ENCODE measurements around the gene SLC34A1. TPM values are rescaled to one million over a fixed set of nuclear protein-coding genes. Genes with fewer than 3 reads are reported as not detected.
A peak's percentile ranks its signal among the peaks of the same experiment; 100 is the strongest.

The SLC34A1 gene
- total RNA-seq, 2 donors from 2014 or later = not detected

DNA sequence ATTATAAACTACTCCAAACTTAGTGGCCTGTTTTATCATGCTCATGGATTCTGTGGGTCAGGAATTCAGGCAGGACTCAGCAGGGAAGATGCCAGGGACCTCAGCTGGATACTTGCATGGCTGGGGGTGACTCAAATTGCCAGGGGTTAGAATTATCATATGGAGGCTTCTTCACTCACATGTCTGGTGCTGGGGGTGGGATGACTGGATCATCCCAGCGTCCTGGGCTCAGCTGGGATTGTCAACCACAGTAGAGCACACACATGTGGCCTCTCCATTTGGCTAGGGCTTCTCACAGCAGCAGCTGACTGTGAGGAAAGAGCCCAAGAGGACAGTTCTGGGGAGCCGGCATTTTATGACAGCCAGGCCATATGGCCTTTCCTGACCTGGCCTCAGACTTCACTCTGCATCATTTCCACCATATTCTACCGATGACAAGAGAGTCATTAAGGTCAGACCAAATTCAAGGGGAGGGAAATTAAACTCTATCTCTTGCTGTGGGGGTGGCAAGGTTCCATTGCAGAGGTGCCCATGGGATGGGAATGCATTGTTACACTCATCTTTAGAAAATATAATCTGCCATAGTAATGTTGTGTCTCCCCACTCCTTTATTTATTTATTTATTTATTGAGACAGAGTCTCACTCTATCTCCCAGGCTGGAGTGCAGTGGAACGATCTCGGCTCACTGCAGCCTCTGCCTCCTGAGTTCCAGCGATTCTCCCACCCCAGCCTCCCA, 37.0 kb downstream of the SLC34A1 start:
- Histone ChIP-seq H3K27ac (no peak overlapping the region), H3K27me3 (no peaks in the 10 kb centered on the region), H3K9me3 (no peaks in the 10 kb centered on the region), H3K36me3 (no peaks in the 10 kb centered on the region), H3K9ac (ENCODE audit: low read depth in 2 of 2, low read length in 2 of 2) (no peak overlapping the region), H3K4me3 (no peak overlapping the region), H3K4me1 (peaks cover 7% of the 10 kb centered on the region)
- no peak for DNase-seq
- TF ChIP-seq, protein P1, sequence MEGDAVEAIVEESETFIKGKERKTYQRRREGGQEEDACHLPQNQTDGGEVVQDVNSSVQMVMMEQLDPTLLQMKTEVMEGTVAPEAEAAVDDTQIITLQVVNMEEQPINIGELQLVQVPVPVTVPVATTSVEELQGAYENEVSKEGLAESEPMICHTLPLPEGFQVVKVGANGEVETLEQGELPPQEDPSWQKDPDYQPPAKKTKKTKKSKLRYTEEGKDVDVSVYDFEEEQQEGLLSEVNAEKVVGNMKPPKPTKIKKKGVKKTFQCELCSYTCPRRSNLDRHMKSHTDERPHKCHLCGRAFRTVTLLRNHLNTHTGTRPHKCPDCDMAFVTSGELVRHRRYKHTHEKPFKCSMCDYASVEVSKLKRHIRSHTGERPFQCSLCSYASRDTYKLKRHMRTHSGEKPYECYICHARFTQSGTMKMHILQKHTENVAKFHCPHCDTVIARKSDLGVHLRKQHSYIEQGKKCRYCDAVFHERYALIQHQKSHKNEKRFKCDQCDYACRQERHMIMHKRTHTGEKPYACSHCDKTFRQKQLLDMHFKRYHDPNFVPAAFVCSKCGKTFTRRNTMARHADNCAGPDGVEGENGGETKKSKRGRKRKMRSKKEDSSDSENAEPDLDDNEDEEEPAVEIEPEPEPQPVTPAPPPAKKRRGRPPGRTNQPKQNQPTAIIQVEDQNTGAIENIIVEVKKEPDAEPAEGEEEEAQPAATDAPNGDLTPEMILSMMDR (IDR thresholded peaks at IDR 0.05) = no peak
- intact Hi-C loops (cut with DNase I) = no loop called here

DNA sequence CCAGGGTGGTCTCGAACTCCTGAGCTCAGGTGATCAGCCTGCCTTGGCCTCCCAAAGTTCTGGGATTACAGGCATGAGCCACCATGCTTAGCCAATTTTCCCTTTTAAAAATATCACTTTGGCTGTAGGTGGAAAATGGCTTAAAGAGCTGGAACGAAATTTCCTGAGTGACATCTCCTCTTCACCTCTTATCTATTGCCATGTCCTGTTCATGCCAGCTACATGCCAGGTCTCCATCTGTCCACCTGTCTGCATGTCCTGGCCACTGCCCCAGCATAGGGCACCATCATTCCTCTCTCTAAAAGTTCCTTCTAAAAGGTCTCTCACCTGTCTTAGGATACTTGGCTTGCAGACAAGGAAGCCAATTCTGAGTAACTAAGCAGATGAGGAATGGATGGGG, 39.4 kb downstream of the SLC34A1 start:
- no peaks in the 10 kb centered on the region for H3K9me3 ChIP-seq

DNA sequence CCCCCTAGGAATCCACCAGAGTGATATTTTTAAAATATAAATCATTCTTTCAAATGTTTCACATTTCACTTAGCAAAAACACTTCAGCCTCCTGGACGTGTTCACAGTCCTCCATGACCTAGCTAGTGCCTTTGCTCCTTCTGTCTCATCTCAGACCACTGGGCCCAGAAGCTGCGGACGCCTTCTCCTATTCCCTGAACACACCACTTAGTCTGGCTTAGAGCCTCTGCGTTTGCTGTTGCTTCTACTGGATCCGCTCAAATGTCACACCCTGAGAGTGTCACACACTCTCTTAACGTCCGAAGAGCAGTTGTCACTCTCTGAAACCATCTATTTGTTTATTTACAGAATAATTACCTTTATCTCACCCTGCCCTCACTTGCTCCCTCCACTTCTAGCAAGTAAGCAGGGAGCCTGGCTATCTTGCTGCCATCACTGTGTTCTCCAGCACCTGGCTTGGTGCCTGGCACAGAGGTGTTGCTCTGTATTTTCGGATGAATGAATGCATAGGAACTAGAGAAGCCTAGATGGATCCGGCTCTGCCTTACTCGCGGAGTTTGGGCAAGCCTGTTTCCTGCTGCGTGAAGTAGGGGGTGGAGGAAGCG, 41.1 kb downstream of the SLC34A1 start:
- Histone ChIP-seq H3K4me1 (peaks cover 7% of the 10 kb centered on the region), H3K27me3 (no peaks in the 10 kb centered on the region), H3K36me3 (no peaks in the 10 kb centered on the region), H3K4me3 (peak overlapping the region; percentile 42), H3K9ac (ENCODE audit: low read depth in 2 of 2, low read length in 2 of 2) (peak overlapping the region; percentile 69 to 71), H3K9me3 (no peaks in the 10 kb centered on the region), H3K27ac (peak overlapping the region; percentile 96)
- TF ChIP-seq, protein P1 (IDR thresholded peaks at IDR 0.05) = no peak
- DNase-seq = no peak
- intact Hi-C loops (cut with DNase I) = no loop called here

More for the DNA sequence above, 39.4 kb downstream of the SLC34A1 start:
- no peak overlapping the region for H3K9ac ChIP-seq (ENCODE audit: low read depth in 2 of 2, low read length in 2 of 2)
- no peak for DNase-seq
- TF ChIP-seq, protein P1 (IDR thresholded peaks at IDR 0.05) = no peak
- peaks cover 7% of the 10 kb centered on the region for H3K4me1 ChIP-seq
- H3K36me3 ChIP-seq = no peaks in the 10 kb centered on the region
- no peaks in the 10 kb centered on the region for H3K27me3 ChIP-seq
- H3K27ac ChIP-seq = no peak overlapping the region
- intact Hi-C loops (cut with DNase I) = no loop called here
- H3K4me3 ChIP-seq = no peak overlapping the region

DNA sequence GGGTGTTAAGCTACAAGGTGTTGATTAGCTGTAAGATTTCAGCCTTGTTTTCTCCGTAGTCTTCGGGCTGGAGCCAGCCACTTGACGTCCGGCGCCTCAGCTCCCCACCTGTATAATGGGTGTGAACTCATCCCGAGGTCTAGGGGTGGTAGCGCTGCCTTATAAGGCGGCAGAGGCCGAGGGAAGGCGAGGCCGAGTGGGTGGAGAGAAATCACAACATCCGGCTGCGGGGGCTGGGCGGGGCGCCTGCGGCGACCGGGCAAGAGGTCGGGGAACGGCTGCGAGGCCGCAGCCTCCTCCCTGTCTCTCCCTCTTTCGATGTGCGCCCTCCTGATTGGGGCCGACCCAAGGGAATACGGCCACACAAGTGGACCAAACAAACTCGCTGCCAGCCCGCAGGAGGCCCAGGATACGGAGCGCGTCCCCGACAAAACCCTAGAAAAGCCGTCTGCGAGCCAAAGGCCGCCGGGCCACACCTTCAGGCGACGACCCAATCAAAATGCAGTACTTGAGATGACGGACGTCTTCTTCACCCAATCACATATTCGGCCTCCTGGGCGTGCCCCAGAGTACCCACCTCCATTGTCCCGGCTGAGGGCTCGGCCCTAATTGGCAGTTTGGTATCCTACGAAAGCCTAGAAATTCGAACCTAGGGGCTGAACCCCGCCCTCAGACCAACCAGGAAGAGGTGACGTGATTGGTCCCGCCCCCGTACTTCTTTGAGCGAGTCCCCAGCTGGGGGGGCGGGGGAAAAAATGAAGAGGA, 41.7 kb downstream of the SLC34A1 start:
- H3K9me3 ChIP-seq = no peaks in the 10 kb centered on the region
- peak overlapping the region; percentile 96 for H3K27ac ChIP-seq
- intact Hi-C loops (cut with DNase I) = no loop called here
- TF ChIP-seq, protein P1 (IDR thresholded peaks at IDR 0.05) = no peak
- H3K27me3 ChIP-seq = no peaks in the 10 kb centered on the region
- peaks cover 7% of the 10 kb centered on the region for H3K4me1 ChIP-seq
- DNase-seq = peak; percentile 100
- H3K4me3 ChIP-seq = peak overlapping the region; percentile 42
- H3K9ac ChIP-seq (ENCODE audit: low read depth in 2 of 2, low read length in 2 of 2) = peak overlapping the region; percentile 69 to 71
- no peaks in the 10 kb centered on the region for H3K36me3 ChIP-seq

DNA sequence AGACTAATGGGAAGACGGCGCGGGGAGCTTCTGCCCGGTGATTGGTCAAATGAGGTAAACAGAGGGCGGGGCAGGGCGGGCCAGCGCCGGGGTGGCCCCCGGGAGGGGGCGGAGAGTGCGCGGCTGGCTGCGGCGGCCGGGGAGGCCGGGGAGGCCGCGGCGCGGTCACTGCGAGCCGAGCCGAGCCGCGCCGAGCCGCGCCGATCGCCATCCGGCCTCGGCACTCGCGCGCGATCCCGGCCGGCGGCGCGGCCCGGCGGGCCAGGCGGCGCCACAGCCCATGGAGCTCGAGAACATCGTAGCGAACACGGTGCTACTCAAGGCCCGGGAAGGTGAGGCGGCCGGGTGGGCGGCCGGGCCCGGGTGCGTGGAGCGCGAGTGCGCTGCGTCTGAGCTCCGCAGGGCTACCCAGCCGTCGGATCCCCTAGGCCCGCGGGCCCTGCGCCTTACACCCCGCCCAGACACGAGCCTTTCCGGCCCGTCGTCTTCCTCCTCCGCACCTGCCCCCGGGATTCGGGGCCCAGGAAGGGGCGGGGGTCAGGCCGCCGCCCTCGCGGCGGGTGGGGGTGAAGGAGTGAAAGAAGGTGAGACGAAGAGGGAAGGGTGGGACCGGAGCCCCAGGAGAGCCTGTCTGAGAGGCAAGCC, 42.5 kb downstream of the SLC34A1 start, which contains the start of gene GRK6:
GRK6 (plus strand) TSS at position 111 of the 645 bp plus-strand sequence; CDS start at position 281, 170 bp downstream.
- intact Hi-C loops (cut with DNase I) = no loop called here
- TF ChIP-seq, protein P1 (IDR thresholded peaks at IDR 0.05) = no peak
- Histone ChIP-seq H3K4me1 (peaks cover 7% of the 10 kb centered on the region), H3K9ac (ENCODE audit: low read depth in 2 of 2, low read length in 2 of 2) (peak within 1 kb of the TSS; percentile 98 to 99), H3K27ac (peak within 1 kb of the TSS; percentile 96), H3K36me3 (no peaks in the 10 kb centered on the region), H3K4me3 (peak within 1 kb of the TSS; percentile 81), H3K9me3 (no peaks in the 10 kb centered on the region), H3K27me3 (no peaks in the 10 kb centered on the region)
- peak; percentile 69 for DNase-seq

Data from colonic mucosa (tissue), 4 donors.